Activated CD8-positive, alpha-beta memory T cell treated with anti-CD3 and anti-CD28 coated beads for 36 hours (primary cell): Measurements from ENCODE around the gene RABGAP1L. TPM values are rescaled to one million over a fixed set of nuclear protein-coding genes. Genes with fewer than 3 reads are reported as not detected.
"Not testable (repeated sequence)": the region's sequence is repeated elsewhere in the genome, so short reads cannot be mapped to it uniquely, and the experiment has no call there.

Experiments used
- CTCF ChIA-PET: fragments of 350-600 bp; sonication (Branson Sonifier 250); formaldehyde crosslinking; loops from one replicate; lab custom pipeline; 2021; ENCODE audit warnings: antibody characterized with exemption; lab: Charles Lee
- POLR2A ChIA-PET: fragments of 350-600 bp; sonication (Branson Sonifier 250); formaldehyde crosslinking; loops from one replicate; lab custom pipeline; 2021; ENCODE audit warnings: antibody characterized with exemption; lab: Charles Lee
- total RNA-seq, 2 experiments: library from RNA; stranded (reverse); gene quantifications; one replicate each; pipeline ENCODE4 v1.2.3, GENCODE V29; 2021

RABGAP1L gene
- total RNA-seq, 2 experiments from 2014 or later = 31.8 to 33.4 TPM

- ChIA-PET CTCF (no interaction called here), POLR2A (no interaction called here)
Observed at GRCh38 chr1:174884566-174884965, 725.2 kb downstream of the RABGAP1L start.

- CTCF ChIA-PET = no interaction called here
Observed at GRCh38 chr1:174890024-174890423, 730.7 kb downstream of the RABGAP1L start.

GRCh38 chr1:174892016-174892415 lies 732.7 kb downstream of the RABGAP1L start:
- POLR2A ChIA-PET = interaction anchor here (1.1 kb wide), 1 partner anchor 91 kb away, joined by 3 read pairs; no protein-coding TSS in a partner anchor
- CTCF ChIA-PET = interaction anchor here (0.6 kb wide), 1 partner anchor 68 kb away, joined by 4 read pairs; no protein-coding TSS in a partner anchor

More at GRCh38 chr1:174890024-174890423, 730.7 kb downstream of the RABGAP1L start:
- POLR2A ChIA-PET = no interaction called here

GRCh38 chr1:174894117-174894762 lies 734.9 kb downstream of the RABGAP1L start:
- ChIA-PET CTCF (no interaction called here), POLR2A (no interaction called here)

- CTCF ChIA-PET, POLR2A ChIA-PET: not testable (repeated sequence)
Observed at GRCh38 chr1:174895610-174896009, 736.3 kb downstream of the RABGAP1L start.

GRCh38 chr1:174898102-174898797 lies 738.9 kb downstream of the RABGAP1L start:
- ChIA-PET CTCF (no interaction called here), POLR2A (no interaction called here)

GRCh38 chr1:174900317-174900716 lies 741.0 kb downstream of the RABGAP1L start:
- ChIA-PET CTCF (no interaction called here), POLR2A (no interaction called here)

- ChIA-PET POLR2A (no interaction called here), CTCF (no interaction called here)
Observed at GRCh38 chr1:174902531-174903099, 743.3 kb downstream of the RABGAP1L start.

- CTCF ChIA-PET = no interaction called here
Observed at GRCh38 chr1:174911606-174912005, 752.3 kb downstream of the RABGAP1L start.

GRCh38 chr1:174912264-174912663 lies 752.9 kb downstream of the RABGAP1L start:
- CTCF ChIA-PET = interaction anchor here (0.5 kb wide), 1 partner anchor 45 kb away, joined by 4 read pairs; no protein-coding TSS in a partner anchor
- POLR2A ChIA-PET = interaction anchor here (0.6 to 1.0 kb wide), 3 partner anchors 31 to 65 kb away, joined by 3 to 4 read pairs (median 3); no protein-coding TSS in a partner anchor

More at GRCh38 chr1:174911606-174912005, 752.3 kb downstream of the RABGAP1L start:
- POLR2A ChIA-PET = no interaction called here

GRCh38 chr1:174913225-174913903 lies 754.0 kb downstream of the RABGAP1L start:
- CTCF ChIA-PET = no interaction called here

GRCh38 chr1:174914991-174915390 lies 755.7 kb downstream of the RABGAP1L start:
- POLR2A ChIA-PET = no interaction called here
- CTCF ChIA-PET = no interaction called here

More at GRCh38 chr1:174913225-174913903, 754.0 kb downstream of the RABGAP1L start:
- POLR2A ChIA-PET = interaction anchor here (0.6 to 0.9 kb wide), 3 partner anchors 29 to 86 kb away, joined by 3 to 4 read pairs (median 3); partner anchors contain the start of gene CACYBP

GRCh38 chr1:174916846-174917245 lies 757.5 kb downstream of the RABGAP1L start:
- ChIA-PET CTCF (no interaction called here), POLR2A (no interaction called here)

GRCh38 chr1:174920093-174920492 lies 760.8 kb downstream of the RABGAP1L start:
- ChIA-PET POLR2A (no interaction called here), CTCF (no interaction called here)

GRCh38 chr1:174922121-174922520 lies 762.8 kb downstream of the RABGAP1L start:
- ChIA-PET POLR2A (no interaction called here), CTCF (interaction anchor here (0.7 kb wide), 1 partner anchor 16 kb away, joined by 3 read pairs; no protein-coding TSS in a partner anchor)

- CTCF ChIA-PET = no interaction called here
- POLR2A ChIA-PET = interaction anchor here (0.7 kb wide), 1 partner anchor 124 kb away, joined by 4 read pairs; no protein-coding TSS in a partner anchor
Observed at GRCh38 chr1:174923820-174924219, 764.5 kb downstream of the RABGAP1L start.

GRCh38 chr1:174928541-174928940 lies 769.2 kb downstream of the RABGAP1L start:
- POLR2A ChIA-PET = no interaction called here
- CTCF ChIA-PET = no interaction called here

- CTCF ChIA-PET = no interaction called here
- POLR2A ChIA-PET = no interaction called here
Observed at GRCh38 chr1:174931214-174931613, 771.9 kb downstream of the RABGAP1L start.

- ChIA-PET CTCF (no interaction called here), POLR2A (no interaction called here)
Observed at GRCh38 chr1:174932587-174932986, 773.3 kb downstream of the RABGAP1L start.
